Urinary bladder (tissue), 4 donors: ENCODE results near the gene ATP4B. TPM values are rescaled to one million over a fixed set of nuclear protein-coding genes. Genes with fewer than 3 reads are reported as not detected.

Source experiments
- DNase-seq: peaks from one replicate; pipeline ENCODE4 v3.0.0-alpha.2; 2015; ENCODE audit errors: extremely low spot score
- H3K27ac ChIP-seq: one replicate; pipeline ENCODE4 v1.5.1; 2013; ENCODE audit warnings: low read depth, mild to moderate bottlenecking, moderate library complexity
- H3K36me3 ChIP-seq: one replicate; pipeline ENCODE4 v1.6.1; 2013; ENCODE audit warnings: mild to moderate bottlenecking, moderate library complexity; ENCODE audit not compliant: insufficient read depth
- H3K4me1 ChIP-seq: one replicate; pipeline ENCODE4 v1.6.1; 2013; ENCODE audit warnings: mild to moderate bottlenecking, moderate library complexity; ENCODE audit not compliant: insufficient read depth
- H3K4me3 ChIP-seq: one replicate; pipeline ENCODE4 v1.5.1; 2013; ENCODE audit warnings: low read depth, low read length
- WGBS: extraction: QIAGEN DNeasy Blood & Tissue Kit; methylation state at CpG from one replicate; pipeline ENCODE4 v1.1.7; 2013; 5-methylcytosine and 5-hydroxymethylcytosine counted together
- polyA plus RNA-seq: library from polyadenylated mRNA; stranded (reverse); fragments of 200-250 nt; gene quantifications from one replicate; pipeline ENCODE4 v1.2.3, GENCODE V29; 2013
- total RNA-seq: library from RNA; depleted of rRNA; stranded (reverse); fragments of >200 nt; gene quantifications from one replicate; pipeline ENCODE4 v1.2.3, GENCODE V29; 2014
- donor health status: healthy with polysubstance abuse.
- donor health status: healthy.

The ATP4B gene
- total and polyA plus RNA-seq, 2 donors: not detected

DNA sequence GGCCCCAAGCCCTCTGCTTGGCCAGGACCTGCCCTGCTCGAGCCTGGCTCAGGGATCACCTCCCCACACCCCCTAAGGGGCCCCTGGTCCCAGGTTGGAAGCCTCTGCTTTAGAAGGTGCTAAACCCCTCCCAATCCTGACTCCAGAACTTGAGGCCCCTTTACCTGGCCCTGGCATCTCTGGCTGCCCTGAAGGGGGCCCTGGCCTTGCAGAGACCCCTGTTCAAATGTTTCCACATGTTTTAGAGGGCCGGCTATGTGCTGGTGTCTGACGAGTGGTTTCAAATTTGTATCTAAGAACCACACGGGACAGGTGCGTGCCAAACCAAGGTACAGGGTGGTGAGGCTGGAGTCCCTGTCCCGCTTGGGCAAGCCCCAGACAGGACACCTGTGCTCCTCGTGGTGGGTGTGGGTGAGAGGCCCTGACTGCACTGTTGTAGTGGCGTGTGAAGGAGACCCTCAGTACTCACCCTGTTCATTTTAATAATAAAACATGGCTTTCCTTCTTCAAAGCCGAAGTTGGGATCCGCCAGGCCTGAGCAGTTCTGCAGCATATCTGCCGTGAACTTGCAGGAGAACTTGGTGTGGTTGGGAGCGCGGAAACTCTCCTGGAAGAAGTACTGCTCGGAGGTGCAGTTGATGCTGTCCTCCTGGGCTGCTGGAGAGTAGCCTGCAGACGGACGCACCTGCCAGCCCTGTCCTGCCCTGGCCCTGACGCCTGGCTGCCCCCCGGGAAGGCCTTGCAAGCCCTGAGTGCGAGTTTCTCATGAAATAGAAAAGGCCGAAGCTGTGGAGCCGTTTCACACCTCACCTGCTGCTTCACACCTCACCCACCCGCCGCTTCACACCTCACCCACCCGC is 5.4 kb downstream of the ATP4B start:
- no peak overlapping the region for H3K4me3 ChIP-seq
- 89% methylated on average over 24 of the region's 24 CpGs for WGBS
- no peak for DNase-seq
- H3K4me1 ChIP-seq: no peaks in the 10 kb centered on the region
- H3K36me3 ChIP-seq: no peaks in the 10 kb centered on the region
- no peak overlapping the region for H3K27ac ChIP-seq

GRCh38 chr13:113651511-113652403 is 6.2 kb downstream of the ATP4B start:
- no peaks in the 10 kb centered on the region for H3K36me3 ChIP-seq
- H3K27ac ChIP-seq: no peak overlapping the region
- DNase-seq: no peak
- H3K4me1 ChIP-seq: no peaks in the 10 kb centered on the region
- 91% methylated on average over 37 of the region's 37 CpGs for WGBS
- H3K4me3 ChIP-seq: no peak overlapping the region

DNA sequence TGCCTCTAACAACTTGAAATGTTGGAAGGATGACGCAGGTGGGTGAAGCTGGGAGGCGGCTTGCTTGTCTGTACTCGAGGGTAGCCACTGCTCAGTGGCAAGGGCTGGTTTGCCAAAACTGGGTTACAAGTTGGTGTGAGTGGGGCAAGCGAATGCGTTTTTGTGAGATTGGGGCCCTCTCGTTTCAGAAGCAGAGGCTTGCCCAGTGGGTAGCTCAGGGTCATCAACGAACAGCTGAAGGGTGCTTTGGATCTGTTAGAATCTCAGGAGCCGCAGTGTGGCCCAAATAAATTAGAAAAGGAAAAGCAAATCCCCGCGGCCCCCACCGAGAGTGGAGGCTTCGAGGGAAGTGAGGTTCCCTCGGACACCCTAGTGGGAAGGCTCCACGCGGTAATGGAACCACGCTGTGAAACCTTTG is 7.3 kb downstream of the ATP4B start:
- no peaks in the 10 kb centered on the region for H3K36me3 ChIP-seq
- no peak for DNase-seq
- H3K27ac ChIP-seq: no peak overlapping the region
- no peaks in the 10 kb centered on the region for H3K4me1 ChIP-seq
- 92% methylated on average over 16 of the region's 16 CpGs for WGBS
- H3K4me3 ChIP-seq: no peak overlapping the region

DNA sequence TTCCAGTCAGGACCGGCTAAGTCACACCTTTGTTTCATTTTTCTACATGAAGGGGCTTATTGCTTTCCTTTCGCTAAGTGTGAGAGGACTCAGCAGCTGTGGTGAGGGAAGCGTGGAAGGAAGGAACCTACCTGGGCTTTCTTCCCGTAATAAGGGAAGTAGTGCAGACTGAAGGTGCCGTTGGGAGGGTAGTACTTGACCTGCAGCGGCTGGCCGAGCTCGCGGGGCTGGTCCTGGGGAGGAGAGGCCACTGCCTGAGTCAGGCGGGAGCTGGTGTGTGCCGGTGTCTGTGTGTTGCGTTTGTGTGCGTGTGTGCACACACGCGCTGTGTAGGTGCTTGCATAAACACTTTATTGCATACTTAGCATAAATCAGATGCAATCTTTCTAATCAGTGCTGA is 7.7 kb downstream of the ATP4B start:
- no peaks in the 10 kb centered on the region for H3K4me1 ChIP-seq
- no peak overlapping the region for H3K4me3 ChIP-seq
- no peak for DNase-seq
- WGBS: 85% methylated on average over 15 of the region's 15 CpGs
- no peaks in the 10 kb centered on the region for H3K36me3 ChIP-seq
- H3K27ac ChIP-seq: no peak overlapping the region

GRCh38 chr13:113649212-113649611 is 8.8 kb downstream of the ATP4B start:
- Histone ChIP-seq H3K4me3 (no peak overlapping the region), H3K27ac (no peak overlapping the region), H3K4me1 (no peaks in the 10 kb centered on the region), H3K36me3 (no peaks in the 10 kb centered on the region)
- 92% methylated on average over 17 of the region's 17 CpGs for WGBS
- DNase-seq: no peak

GRCh38 chr13:113648216-113648610 is 9.8 kb downstream of the ATP4B start:
- no peak overlapping the region for H3K27ac ChIP-seq
- WGBS: 90% methylated on average over 13 of the region's 13 CpGs
- no peak overlapping the region for H3K4me3 ChIP-seq
- no peaks in the 10 kb centered on the region for H3K36me3 ChIP-seq
- DNase-seq: no peak
- H3K4me1 ChIP-seq: no peaks in the 10 kb centered on the region

DNA sequence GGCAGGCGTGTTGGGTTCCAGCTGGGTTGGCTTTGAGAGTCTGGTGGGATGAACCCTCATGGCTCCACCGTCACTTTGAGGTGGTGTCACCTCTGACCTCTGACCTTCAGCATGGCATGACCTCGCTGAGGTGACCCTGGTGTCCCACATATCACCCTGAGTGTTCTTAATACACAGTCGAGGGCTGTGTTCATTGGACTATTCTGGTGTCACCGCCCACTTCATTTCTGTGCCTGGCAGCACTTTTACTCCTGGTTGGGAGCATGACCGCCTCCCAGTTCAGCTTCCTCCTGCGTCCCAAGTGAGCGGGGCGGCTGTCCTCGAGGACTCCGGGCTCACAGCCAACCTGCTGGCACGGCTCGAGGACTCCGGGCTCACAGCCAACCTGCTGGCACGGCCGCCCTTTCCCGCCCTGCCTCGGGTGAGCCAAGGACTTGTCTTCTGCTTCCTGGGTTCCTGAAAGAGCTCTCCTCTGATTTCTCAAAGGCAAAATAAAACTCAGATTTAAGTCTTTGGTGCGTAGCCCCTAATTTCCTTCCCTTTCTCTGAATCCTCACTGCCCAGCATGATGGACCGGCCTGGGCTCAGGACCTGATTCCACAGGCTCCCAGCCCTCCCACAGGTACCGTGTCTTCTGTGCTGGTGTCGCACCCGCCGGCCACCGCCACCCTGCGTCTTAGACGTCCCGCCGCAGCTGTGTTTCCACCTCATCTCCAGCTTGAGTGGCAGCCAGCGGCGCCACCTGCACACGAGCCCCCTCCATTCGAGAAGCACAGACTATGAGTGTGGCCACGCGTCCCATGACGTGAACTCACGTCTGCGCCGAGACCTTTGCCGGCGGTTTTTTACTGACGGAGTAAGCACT is 10.4 kb downstream of the ATP4B start:
- no peak for DNase-seq
- no peaks in the 10 kb centered on the region for H3K36me3 ChIP-seq
- no peak overlapping the region for H3K27ac ChIP-seq
- H3K4me3 ChIP-seq: no peak overlapping the region
- no peaks in the 10 kb centered on the region for H3K4me1 ChIP-seq
- 58% methylated on average over 42 of the region's 42 CpGs for WGBS

DNA sequence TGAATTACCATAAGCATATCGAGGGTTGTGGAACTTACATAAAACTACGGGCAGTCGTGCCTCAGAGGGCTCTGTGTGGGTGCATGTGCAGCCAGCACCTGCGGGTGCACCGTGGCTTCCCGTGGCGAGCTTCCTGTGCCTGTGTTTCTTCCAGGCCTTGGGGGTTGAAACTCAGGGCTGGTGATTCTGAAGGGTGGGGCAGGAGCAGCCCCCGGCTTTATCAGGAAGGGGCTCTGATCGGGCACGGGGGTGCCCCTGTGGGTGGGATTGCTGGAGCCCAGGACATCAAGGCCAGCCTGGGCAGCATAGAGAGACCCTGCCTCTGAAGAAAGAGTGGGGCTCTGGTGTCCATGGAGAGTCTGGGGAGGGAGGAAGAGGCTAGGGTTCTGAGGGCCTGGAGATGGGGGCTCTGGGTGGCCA is 11.1 kb downstream of the ATP4B start:
- WGBS: 88% methylated on average over 10 of the region's 10 CpGs
- Histone ChIP-seq H3K36me3 (no peaks in the 10 kb centered on the region), H3K4me3 (no peak overlapping the region), H3K4me1 (no peaks in the 10 kb centered on the region), H3K27ac (no peak overlapping the region)
- DNase-seq: no peak

DNA sequence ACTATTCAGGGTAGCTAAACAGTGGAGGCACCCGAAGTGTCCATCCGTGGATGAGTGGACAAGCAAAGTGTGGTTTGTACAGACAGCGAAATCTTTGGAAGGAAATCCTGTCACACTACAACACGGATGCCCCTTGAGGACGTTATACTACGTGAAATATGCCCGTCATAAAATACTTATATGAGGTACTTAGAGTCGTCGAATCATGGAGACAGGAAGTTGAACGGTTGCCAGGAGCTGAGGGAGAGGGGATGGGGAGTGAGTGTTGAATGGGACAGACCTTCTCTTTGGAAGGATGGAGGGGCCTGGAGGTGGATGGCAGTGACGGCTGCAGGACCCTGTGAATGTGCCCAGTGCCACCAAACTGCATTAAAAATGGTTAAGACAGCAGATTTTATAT is 11.6 kb downstream of the ATP4B start:
- no peak overlapping the region for H3K4me3 ChIP-seq
- WGBS: 53% methylated on average over 11 of the region's 11 CpGs
- no peak for DNase-seq
- H3K4me1 ChIP-seq: no peaks in the 10 kb centered on the region
- H3K27ac ChIP-seq: no peak overlapping the region
- no peaks in the 10 kb centered on the region for H3K36me3 ChIP-seq

- 91% methylated on average over 9 of the region's 9 CpGs for WGBS
- Histone ChIP-seq H3K4me3 (no peak overlapping the region), H3K36me3 (no peaks in the 10 kb centered on the region), H3K4me1 (no peaks in the 10 kb centered on the region), H3K27ac (no peak overlapping the region)
- no peak for DNase-seq
Observed at GRCh38 chr13:113645329-113645728, 12.7 kb downstream of the ATP4B start.

- WGBS: 96% methylated on average over 1 of the region's 1 CpG
- Histone ChIP-seq H3K4me1 (no peaks in the 10 kb centered on the region), H3K36me3 (peaks cover 2% of the 10 kb centered on the region), H3K4me3 (no peak overlapping the region), H3K27ac (no peak overlapping the region)
- no peak for DNase-seq
Observed at GRCh38 chr13:113644800-113645199, 13.2 kb downstream of the ATP4B start.

DNA sequence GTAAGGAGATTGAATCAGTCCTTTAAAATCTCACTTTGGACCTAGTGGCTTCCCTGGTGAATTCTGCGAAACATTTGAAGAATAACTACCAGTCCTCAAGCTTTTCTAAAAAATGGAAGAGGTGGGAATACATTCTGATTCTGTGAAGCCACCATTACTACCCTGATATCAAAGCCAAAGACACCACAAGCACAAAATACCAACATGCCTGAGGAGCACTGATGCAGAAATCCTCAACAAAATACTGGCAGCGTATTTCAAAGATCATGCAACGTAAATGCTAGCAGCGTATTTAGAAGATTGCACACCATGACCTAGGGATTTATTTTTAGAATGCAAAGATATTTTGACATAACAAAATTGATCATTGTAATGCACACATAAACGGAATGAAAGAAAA is 14.4 kb downstream of the ATP4B start:
- 99% methylated on average over 5 of the region's 5 CpGs for WGBS
- no peak overlapping the region for H3K4me3 ChIP-seq

DNA sequence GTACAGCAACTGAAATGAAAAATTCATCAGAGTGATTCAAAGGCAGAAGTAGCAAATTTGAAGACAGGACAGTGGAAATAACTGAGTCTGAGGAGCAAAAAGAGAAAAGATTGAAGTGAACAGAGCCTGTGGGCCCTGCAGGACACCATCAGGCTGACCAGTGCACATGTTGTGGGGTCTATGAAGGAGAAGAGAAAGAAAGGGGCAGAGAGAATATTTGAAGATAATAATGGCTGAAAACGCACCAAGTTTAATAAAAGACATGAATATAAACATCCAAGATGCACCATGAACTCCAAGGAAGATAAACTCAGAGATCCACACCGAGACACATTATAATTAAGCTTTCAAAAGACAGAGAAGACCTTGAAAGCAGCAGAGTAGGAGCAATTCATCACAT is 15.4 kb downstream of the ATP4B start:
- Histone ChIP-seq H3K4me3 (no peak overlapping the region), H3K36me3 (peaks cover 5% of the 10 kb centered on the region), H3K4me1 (no peaks in the 10 kb centered on the region), H3K27ac (no peak overlapping the region)
- DNase-seq: no peak
- 93% methylated on average over 2 of the region's 2 CpGs for WGBS

More for the DNA sequence above, 14.4 kb downstream of the ATP4B start:
- DNase-seq: no peak
- H3K27ac ChIP-seq: no peak overlapping the region
- peaks cover 3% of the 10 kb centered on the region for H3K36me3 ChIP-seq
- no peaks in the 10 kb centered on the region for H3K4me1 ChIP-seq
